ENCODE results near the gene PEX1.
"Not testable (repeated sequence)": the region's sequence is repeated elsewhere in the genome, so short reads cannot be mapped to it uniquely, and the experiment has no call there.

Gene PEX1

DNA sequence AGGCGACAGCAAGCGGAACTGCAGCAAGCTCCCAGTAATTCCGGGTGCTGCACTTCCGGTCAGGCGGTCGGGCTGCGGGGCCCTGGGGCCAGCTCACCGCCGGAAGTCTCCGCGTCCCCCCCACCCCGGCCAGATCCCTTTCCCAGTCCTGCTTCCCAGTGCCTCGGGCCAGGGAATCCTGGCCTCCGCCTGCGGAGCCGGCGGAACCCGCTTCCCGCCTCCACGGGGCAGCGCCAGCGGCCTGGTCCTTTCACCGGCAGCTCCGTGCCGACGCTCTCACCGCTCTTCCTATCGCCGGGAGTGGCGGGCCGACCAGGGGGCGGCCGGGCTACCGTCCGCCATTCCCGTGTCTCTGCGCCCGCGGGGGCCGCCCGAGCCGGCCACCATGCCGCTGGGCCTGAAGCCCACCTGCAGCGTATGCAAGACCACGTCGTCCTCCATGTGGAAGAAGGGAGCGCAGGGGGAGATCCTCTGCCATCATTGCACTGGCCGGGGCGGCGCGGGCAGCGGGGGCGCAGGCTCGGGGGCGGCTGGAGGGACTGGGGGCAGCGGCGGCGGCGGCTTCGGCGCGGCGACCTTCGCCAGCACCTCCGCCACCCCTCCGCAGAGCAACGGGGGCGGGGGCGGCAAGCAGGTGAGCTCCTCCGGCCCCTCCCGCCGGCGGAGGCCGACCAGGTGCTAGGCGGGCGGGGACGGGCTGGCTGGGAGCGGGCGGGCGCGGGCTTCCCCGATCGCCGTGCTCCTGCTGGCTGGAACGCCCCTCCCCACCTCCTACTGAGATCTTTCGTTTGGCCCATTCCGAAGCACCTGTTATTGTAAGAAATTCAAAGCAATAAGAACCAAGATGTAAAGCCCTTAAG is 80.7 kb downstream of the PEX1 start, which contains the start of gene GATAD1:
TSS of gene GATAD1 (plus strand) at position 138 of the 860 bp plus-strand sequence. CDS start at position 386, 248 bp downstream.
- H4K20me1 ChIP-seq (ENCODE audit: low read depth, low read length): no peaks in the 10 kb centered on the region
- peak within 1 kb of the TSS; percentile 99 for H2AFZ ChIP-seq (ENCODE audit: low read depth, low read length, severe bottlenecking)
- H3K9me2 ChIP-seq (replicated peaks; ENCODE audit: insufficient read depth, low read length): no peaks in the 10 kb centered on the region
- no peaks in the 10 kb centered on the region for H3K9me3 ChIP-seq (ENCODE audit: insufficient read depth, low read length)
- no peaks in the 10 kb centered on the region for H3K79me2 ChIP-seq (ENCODE audit: insufficient read depth, low read length)
- H3K36me3 ChIP-seq (ENCODE audit: low read length): peaks cover 12% of the 10 kb centered on the region; the same call in 1 of the 2 replicates
- H3K9ac ChIP-seq (ENCODE audit: low read length): peak within 1 kb of the TSS; percentile 93
- no peak for TF ChIP-seq EZH2phosphoT487 (conservative IDR thresholded peaks at IDR 0.05; ENCODE audit: low read length)
- TF ChIP-seq, protein P1, sequence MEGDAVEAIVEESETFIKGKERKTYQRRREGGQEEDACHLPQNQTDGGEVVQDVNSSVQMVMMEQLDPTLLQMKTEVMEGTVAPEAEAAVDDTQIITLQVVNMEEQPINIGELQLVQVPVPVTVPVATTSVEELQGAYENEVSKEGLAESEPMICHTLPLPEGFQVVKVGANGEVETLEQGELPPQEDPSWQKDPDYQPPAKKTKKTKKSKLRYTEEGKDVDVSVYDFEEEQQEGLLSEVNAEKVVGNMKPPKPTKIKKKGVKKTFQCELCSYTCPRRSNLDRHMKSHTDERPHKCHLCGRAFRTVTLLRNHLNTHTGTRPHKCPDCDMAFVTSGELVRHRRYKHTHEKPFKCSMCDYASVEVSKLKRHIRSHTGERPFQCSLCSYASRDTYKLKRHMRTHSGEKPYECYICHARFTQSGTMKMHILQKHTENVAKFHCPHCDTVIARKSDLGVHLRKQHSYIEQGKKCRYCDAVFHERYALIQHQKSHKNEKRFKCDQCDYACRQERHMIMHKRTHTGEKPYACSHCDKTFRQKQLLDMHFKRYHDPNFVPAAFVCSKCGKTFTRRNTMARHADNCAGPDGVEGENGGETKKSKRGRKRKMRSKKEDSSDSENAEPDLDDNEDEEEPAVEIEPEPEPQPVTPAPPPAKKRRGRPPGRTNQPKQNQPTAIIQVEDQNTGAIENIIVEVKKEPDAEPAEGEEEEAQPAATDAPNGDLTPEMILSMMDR (IDR thresholded peaks at IDR 0.05; ENCODE audit: insufficient read depth, low read length, poor library complexity, severe bottlenecking): peak; percentile 97
- peaks cover 22% of the 10 kb centered on the region for H3F3A ChIP-seq (ENCODE audit: insufficient read depth)
- H3K4me3 ChIP-seq (ENCODE audit: insufficient read depth, low read length, poor library complexity, severe bottlenecking): peak within 1 kb of the TSS; percentile 89
- H3K27me3 ChIP-seq (ENCODE audit: low read length): no peaks in the 10 kb centered on the region
- H3K27ac ChIP-seq (ENCODE audit: low read depth, low read length): peak within 1 kb of the TSS; percentile 78
- H3K4me2 ChIP-seq (ENCODE audit: low read depth, low read length, poor library complexity, severe bottlenecking): peak within 1 kb of the TSS; percentile 86

DNA sequence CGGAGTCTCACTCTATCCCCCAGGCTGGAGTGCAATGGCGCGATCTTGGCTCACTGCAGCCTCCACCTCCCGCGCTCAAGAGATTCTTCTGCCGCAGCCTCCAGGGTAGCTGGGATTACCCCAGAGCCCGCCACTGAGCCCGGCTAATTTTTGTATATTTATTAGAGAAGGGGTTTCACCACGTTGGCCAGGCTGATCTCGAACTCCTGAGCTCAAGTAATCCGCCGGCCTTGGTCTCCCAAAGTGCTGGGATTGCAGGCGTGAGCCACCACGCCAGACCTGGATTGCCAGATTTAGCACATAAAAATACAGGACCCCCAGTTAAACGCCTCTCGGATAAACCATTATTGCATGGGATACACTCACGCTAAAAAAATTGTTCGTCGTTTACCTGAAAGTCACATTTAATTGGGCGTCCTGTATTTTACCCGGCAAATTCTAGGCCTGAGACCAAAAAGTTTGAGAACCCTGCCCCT is 81.4 kb downstream of the PEX1 start:
- Histone ChIP-seq H3K27me3 (ENCODE audit: low read length) (no peaks in the 10 kb centered on the region), H3K79me2 (ENCODE audit: insufficient read depth, low read length) (no peaks in the 10 kb centered on the region), H3K4me3 (ENCODE audit: insufficient read depth, low read length, poor library complexity, severe bottlenecking) (peak overlapping the region; percentile 89), H3K9me3 (ENCODE audit: insufficient read depth, low read length) (no peaks in the 10 kb centered on the region), H3K4me2 (ENCODE audit: low read depth, low read length, poor library complexity, severe bottlenecking) (peak overlapping the region; percentile 86), H2AFZ (ENCODE audit: low read depth, low read length, severe bottlenecking) (peak overlapping the region; percentile 99), H4K20me1 (ENCODE audit: low read depth, low read length) (no peaks in the 10 kb centered on the region), H3K27ac (ENCODE audit: low read depth, low read length) (0 out of 2 replicates have a peak overlapping the region, but pooled peaks have one; percentile 78), H3K36me3 (ENCODE audit: low read length) (peaks cover 12% of the 10 kb centered on the region; the same call in 1 of the 2 replicates), H3K9me2 (replicated peaks; ENCODE audit: insufficient read depth, low read length) (no peaks in the 10 kb centered on the region), H3F3A (ENCODE audit: insufficient read depth) (peaks cover 22% of the 10 kb centered on the region), H3K9ac (ENCODE audit: low read length) (peak overlapping the region; percentile 93)
- no peak for TF ChIP-seq EZH2phosphoT487 (conservative IDR thresholded peaks at IDR 0.05; ENCODE audit: low read length)
- TF ChIP-seq, protein P1 (IDR thresholded peaks at IDR 0.05; ENCODE audit: insufficient read depth, low read length, poor library complexity, severe bottlenecking): no peak

DNA sequence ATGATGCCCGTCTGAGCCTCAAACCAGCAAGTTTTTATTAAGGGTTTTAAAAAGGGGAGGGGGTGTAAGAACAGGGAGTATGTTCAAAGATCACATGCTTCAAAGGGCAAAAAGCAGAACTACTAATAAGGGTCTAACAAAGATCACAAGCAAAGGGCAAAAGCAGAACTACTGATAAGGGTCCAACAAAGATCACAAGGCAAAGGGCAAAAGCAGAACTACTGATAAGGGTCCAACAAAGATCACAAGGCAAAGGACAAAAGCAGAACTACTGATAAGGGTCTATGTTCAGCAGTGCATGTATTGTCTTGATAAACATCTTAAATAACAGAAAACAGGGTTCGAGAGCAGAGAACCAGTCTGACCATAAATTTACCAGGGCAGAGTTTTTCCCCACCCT is 85.6 kb downstream of the PEX1 start:
- H3K36me3 ChIP-seq (ENCODE audit: low read length); H3K27ac ChIP-seq (ENCODE audit: low read depth, low read length); H3K79me2 ChIP-seq (ENCODE audit: insufficient read depth, low read length); H3K4me3 ChIP-seq (ENCODE audit: insufficient read depth, low read length, poor library complexity, severe bottlenecking); H3K9me3 ChIP-seq (ENCODE audit: insufficient read depth, low read length); H3K9me2 ChIP-seq (replicated peaks; ENCODE audit: insufficient read depth, low read length); H3K27me3 ChIP-seq (ENCODE audit: low read length); H3K4me2 ChIP-seq (ENCODE audit: low read depth, low read length, poor library complexity, severe bottlenecking); H3F3A ChIP-seq (ENCODE audit: insufficient read depth); H2AFZ ChIP-seq (ENCODE audit: low read depth, low read length, severe bottlenecking); H4K20me1 ChIP-seq (ENCODE audit: low read depth, low read length); H3K9ac ChIP-seq (ENCODE audit: low read length): not testable (repeated sequence)
